Activated CD8-positive, alpha-beta memory T cell treated with anti-CD3 and anti-CD28 coated beads, Interleukin-2, amount 50 U/mL, for 1 hour (primary cell): Measurements from ENCODE around the gene PCNT.
"Not testable (repeated sequence)": the region's sequence is repeated elsewhere in the genome, so short reads cannot be mapped to it uniquely, and the experiment has no call there.

Source experiments
- DNase-seq: peaks from one replicate; pipeline ENCODE4 v3.0.0-alpha.2; 2020; ENCODE audit errors: extremely low read depth

The PCNT gene

DNA sequence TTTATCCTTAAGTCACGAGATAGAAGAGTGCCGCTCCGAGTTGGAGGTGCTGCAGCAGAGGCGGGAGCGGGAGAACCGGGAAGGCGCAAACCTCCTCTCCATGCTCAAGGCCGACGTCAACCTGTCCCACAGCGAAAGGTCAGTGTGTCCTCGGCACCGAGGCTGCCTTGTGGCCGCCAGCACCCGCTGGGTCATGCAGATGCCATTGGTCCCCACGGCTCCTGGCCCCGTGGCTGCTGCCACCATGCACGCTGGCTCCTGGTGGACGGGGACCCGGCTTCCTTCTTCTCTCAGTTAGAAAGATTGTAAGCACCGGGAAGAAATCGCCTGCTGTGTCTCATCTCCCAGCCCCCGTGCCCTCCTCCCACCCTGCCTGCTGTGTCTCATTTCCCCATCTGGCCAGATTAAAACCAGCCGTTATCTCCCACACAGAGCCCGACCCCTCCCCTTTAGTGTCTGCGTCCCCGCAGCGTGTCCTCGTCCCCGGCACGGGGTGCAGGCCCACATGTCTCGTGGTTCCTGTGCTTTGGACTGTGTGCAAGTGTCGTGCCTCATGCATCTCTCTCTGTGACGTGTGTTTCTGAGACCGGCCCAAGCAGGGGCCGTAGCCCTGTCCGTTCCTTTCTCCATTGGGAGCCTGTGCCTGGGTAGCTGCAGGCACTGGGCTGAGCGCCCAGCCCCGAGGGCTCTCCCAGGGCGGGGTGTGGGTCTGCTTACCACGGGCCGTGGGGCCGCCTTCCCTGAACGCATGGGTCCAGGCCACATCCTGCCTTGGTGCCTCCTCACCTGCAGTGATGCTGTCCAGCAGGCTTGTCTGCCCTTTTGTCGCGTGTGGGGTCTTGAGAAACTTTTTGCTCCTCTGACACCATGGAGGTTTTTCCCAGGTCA, 62.1 kb downstream of the PCNT start:
- DNase-seq = no peak

DNA sequence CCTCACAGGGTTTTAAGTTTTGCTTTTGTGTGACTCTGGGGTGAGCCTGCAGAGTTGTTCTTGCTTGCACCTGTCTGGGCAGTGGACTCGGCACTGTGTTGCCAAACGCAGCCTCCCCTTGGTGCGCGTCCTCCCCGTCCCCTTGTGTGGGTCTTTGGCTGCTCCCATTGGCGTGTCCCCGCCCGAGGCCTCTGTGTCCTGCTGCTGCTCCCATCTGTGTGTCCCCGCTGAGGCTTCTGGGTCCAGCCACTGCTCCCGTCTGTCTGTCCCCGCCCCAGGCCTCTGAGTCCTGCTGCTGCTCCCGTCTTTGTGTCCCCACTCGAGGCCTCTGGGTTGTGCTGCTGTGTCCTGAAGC, 62.8 kb downstream of the PCNT start:
- DNase-seq = no peak

DNA sequence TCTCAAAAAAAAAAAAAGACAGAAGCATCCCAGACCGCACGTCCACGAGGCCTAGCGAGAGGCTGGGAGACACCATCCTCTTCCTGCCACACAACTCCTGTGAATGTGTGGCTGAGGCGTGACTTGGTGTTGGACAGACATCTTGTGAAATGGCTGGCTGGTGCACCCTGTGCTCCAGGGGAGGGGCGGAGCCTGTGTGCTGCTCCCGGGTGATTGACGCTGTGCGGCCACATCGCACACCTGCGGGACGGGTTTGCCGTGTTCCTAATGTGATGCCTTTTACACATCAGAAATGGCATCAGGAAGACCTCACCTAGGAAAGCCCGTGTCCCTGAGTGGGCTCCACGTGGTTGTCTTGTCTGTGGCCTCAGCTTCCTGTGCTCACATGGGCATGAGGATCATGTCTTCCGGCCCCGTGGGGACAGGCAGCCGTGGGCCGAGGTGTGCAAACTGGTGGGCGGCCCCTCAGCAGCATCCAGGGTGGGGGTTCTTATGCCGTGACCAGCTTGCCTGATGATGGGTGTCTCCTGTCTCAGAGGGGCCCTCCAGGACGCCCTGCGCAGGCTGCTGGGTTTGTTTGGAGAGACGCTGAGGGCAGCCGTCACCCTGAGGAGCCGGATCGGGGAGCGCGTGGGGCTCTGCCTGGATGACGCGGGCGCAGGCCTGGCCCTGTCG, 64.4 kb downstream of the PCNT start:
- no peak for DNase-seq

GRCh38 chr21:46388896-46389295, 64.9 kb downstream of the PCNT start:
- DNase-seq = no peak

GRCh38 chr21:46390603-46391545, 66.9 kb downstream of the PCNT start:
- DNase-seq = no peak

- DNase-seq = no peak
These were observed 67.8 kb downstream of the PCNT start for GRCh38 chr21:46391773-46392172.

GRCh38 chr21:46392921-46393320, 69.0 kb downstream of the PCNT start:
- DNase-seq = no peak

GRCh38 chr21:46393451-46393940, 69.5 kb downstream of the PCNT start:
- no peak for DNase-seq

GRCh38 chr21:46393941-46394594, 70.1 kb downstream of the PCNT start:
- no peak for DNase-seq

- no peak for DNase-seq
These were observed 70.7 kb downstream of the PCNT start for GRCh38 chr21:46394595-46395104.

GRCh38 chr21:46397211-46397905, 73.4 kb downstream of the PCNT start:
- DNase-seq = no peak

GRCh38 chr21:46397993-46398392, 74.0 kb downstream of the PCNT start:
- no peak for DNase-seq

DNA sequence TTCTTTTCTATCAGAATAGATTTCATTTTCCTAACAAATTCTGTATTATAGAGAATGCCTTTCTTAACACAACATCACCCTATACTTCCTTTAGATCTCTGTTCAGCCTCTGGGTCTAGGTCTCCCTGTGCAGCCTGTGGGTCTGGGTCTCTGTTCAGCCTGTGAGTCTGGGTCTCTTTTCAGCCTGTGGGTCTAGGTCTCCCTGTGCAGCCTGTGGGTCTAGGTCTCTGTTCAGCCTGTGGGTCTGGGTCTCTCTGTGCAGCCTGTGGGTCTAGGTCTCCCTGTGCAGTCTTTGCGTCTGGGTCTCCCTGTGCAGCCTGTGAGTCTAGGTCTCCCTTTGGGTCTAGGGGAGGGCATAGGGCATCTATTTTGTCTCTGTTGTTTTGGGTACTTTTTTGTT, 75.2 kb downstream of the PCNT start:
- DNase-seq = no peak

DNA sequence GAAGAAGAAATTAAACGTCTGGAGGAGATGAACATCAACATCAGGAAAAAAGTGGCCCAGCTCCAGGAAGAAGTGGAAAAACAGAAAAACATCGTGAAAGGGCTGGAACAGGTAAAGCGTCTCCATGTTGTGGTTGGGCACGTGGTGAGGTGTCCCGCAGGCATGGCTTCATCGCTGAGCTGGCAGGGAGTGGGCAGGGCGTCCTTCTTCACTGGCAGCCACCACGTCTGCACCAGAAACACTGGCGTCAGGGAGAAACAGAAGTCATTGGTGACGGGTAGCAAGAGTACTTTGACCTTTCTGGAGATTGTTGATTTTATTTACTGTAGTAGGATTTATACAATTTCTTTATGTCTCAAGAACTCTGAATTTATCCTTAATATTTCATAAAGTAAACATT, 75.7 kb downstream of the PCNT start:
- no peak for DNase-seq

DNA sequence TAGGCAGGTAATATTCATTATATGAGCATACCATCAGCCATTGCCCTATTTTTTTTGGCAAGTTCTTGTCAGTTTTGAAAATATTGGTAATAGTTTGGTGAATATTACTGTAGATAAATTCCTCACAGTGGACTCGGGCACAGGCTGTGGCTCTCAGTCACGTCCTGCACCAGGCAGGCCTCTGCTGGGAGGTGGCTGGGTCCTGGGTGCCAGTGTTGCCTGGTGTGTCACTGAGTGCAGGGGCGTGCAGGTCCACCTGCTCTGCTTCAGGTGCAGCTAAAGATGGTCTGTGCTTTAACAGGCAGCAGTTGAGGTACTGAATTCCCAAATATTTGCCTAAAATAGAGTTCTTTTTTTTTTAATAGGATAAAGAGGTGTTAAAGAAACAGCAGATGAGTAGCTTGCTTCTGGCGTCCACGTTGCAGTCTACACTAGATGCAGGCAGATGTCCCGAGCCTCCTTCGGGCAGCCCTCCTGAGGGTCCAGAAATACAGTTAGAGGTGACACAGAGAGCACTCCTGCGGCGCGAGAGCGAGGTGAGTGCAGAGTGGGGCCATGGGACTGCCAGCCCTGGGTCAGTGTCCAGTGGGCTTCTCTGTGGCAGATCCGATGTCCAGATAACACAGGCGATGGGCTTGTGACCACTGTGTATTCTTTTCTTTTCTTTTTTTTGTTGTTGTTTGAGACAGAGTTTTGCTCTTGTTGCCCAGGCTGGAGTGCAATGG, 77.4 kb downstream of the PCNT start:
- no peak for DNase-seq

- DNase-seq = no peak
These were observed 78.5 kb downstream of the PCNT start for GRCh38 chr21:46402421-46402820.

- DNase-seq = not testable (repeated sequence)
These were observed 79.4 kb downstream of the PCNT start for GRCh38 chr21:46403234-46403811.

- no peak for DNase-seq
These were observed 80.3 kb downstream of the PCNT start for GRCh38 chr21:46404306-46404705.

DNA sequence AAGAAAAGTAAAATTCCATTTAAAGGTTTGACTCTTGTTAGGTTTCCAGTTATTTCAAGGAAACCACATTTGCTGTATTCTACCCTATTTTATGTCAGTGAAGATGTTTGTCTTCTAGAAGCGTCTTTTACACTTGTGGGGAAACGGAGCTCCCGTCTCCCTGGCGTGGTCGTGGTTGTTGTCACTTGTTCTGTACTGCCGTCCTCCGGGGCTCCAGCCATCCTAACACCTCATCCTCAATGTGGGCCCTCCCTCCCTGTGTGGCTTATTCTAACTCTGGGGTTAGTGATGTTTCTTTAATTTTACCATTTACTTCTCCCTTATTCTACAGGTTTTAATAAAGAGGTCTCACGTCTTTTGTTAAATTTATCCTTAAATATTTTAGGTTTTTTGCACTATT, 82.0 kb downstream of the PCNT start:
- no peak for DNase-seq
